ENCODE measurements around the gene PKDCC. TPM values are rescaled to one million over a fixed set of nuclear protein-coding genes. Genes with fewer than 3 reads are reported as not detected.

PKDCC gene
- total and polyA plus RNA-seq, 2 of the 13 experiments (the other 11 are each of a cell fraction or from before 2014, with no cell fraction given): 52.6 to 58.8 TPM

GRCh38 chr2:42051543-42052235 lies 3.9 kb downstream of the PKDCC start (continued):
- TF ChIP-seq CSRNP2 (CRISPR knock-in tag; conservative IDR thresholded peaks at IDR 0.05; ENCODE audit: low read depth) (no peak), RBFOX2 (IDR thresholded peaks at IDR 0.05; ENCODE audit: low read depth, low read length) (no peak), AGO2 (optimal IDR thresholded peaks at IDR 0.05; ENCODE audit: low read depth, low read length) (peak; percentile 39), KDM5B (CRISPR knock-in tag; IDR thresholded peaks at IDR 0.05; ENCODE audit: borderline replicate concordance) (0 out of 2 replicates have a peak, but pooled peaks have one; percentile 32), MTA1 (CRISPR knock-in tag; IDR thresholded peaks at IDR 0.05; ENCODE audit: borderline replicate concordance) (peak; percentile 46; the same call in 1 of the 2 replicates), SRSF1 (optimal IDR thresholded peaks at IDR 0.05; ENCODE audit: low read depth, low read length) (peak; percentile 51)
- TF ChIP-seq, protein P1, sequence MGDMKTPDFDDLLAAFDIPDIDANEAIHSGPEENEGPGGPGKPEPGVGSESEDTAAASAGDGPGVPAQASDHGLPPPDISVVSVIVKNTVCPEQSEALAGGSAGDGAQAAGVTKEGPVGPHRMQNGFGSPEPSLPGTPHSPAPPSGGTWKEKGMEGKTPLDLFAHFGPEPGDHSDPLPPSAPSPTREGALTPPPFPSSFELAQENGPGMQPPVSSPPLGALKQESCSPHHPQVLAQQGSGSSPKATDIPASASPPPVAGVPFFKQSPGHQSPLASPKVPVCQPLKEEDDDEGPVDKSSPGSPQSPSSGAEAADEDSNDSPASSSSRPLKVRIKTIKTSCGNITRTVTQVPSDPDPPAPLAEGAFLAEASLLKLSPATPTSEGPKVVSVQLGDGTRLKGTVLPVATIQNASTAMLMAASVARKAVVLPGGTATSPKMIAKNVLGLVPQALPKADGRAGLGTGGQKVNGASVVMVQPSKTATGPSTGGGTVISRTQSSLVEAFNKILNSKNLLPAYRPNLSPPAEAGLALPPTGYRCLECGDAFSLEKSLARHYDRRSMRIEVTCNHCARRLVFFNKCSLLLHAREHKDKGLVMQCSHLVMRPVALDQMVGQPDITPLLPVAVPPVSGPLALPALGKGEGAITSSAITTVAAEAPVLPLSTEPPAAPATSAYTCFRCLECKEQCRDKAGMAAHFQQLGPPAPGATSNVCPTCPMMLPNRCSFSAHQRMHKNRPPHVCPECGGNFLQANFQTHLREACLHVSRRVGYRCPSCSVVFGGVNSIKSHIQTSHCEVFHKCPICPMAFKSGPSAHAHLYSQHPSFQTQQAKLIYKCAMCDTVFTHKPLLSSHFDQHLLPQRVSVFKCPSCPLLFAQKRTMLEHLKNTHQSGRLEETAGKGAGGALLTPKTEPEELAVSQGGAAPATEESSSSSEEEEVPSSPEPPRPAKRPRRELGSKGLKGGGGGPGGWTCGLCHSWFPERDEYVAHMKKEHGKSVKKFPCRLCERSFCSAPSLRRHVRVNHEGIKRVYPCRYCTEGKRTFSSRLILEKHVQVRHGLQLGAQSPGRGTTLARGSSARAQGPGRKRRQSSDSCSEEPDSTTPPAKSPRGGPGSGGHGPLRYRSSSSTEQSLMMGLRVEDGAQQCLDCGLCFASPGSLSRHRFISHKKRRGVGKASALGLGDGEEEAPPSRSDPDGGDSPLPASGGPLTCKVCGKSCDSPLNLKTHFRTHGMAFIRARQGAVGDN (CRISPR knock-in tag; IDR thresholded peaks at IDR 0.05): peak; percentile 61
- TF ChIP-seq, protein P2, sequence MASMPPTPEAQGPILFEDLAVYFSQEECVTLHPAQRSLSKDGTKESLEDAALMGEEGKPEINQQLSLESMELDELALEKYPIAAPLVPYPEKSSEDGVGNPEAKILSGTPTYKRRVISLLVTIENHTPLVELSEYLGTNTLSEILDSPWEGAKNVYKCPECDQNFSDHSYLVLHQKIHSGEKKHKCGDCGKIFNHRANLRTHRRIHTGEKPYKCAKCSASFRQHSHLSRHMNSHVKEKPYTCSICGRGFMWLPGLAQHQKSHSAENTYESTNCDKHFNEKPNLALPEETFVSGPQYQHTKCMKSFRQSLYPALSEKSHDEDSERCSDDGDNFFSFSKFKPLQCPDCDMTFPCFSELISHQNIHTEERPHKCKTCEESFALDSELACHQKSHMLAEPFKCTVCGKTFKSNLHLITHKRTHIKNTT (CRISPR knock-in tag; IDR thresholded peaks at IDR 0.05): no peak
- TF ChIP-seq, protein P3, sequence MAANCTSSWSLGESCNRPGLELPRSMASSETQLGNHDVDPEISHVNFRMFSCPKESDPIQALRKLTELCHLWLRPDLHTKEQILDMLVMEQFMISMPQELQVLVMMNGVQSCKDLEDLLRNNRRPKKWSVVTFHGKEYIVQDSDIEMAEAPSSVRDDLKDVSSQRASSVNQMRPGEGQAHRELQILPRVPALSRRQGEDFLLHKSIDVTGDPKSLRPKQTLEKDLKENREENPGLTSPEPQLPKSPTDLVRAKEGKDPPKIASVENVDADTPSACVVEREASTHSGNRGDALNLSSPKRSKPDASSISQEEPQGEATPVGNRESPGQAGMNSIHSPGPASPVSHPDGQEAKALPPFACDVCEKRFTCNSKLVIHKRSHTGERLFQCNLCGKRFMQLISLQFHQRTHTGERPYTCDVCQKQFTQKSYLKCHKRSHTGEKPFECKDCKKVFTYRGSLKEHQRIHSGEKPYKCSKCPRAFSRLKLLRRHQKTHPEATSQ (CRISPR knock-in tag; IDR thresholded peaks at IDR 0.05; ENCODE audit: borderline replicate concordance): no peak

Measured in HepG2 (cell line).